ENCODE results near the gene TCTN1.
"Not testable (repeated sequence)": the region's sequence is repeated elsewhere in the genome, so short reads cannot be mapped to it uniquely, and the experiment has no call there.

- TF ChIP-seq POLR2A, POLR2AphosphoS5 (IDR thresholded peaks at IDR 0.05): not testable (repeated sequence)
Observed at GRCh38 chr12:110569838-110570237, 44.1 kb upstream of the TCTN1 start.

Data from prostate gland (tissue), 1 donor.